ENCODE measurements around the gene LRRFIP2. TPM values are rescaled to one million over a fixed set of nuclear protein-coding genes. Genes with fewer than 3 reads are reported as not detected.

The LRRFIP2 gene
- total and polyA plus RNA-seq, 2 of the 8 experiments (the other 6 are each of a cell fraction or from before 2014, with no cell fraction given): 8.8 to 25.6 TPM

DNA sequence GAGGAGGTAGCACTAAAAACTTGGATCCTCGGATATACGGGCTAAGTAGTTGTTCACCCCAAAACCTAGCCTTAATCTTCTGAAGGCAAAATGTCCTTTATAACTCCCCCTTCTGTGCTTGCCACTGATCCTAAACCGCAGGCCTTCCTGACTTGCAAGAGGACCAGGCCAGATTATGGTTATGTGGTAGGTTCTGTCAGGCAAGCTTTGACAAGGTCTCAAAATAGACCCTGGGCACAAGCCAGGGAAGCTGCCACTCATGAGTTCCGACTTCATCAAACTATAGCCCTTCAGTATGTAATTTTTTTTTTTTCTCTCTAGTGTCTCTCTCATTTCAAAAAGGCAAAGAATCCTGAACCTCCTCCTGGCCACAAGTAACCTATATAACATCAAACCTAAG lies 3.2 kb downstream of the LRRFIP2 start:
- no peak overlapping the region for H2AFZ ChIP-seq (ENCODE audit: low read length)
- H3K4me1 ChIP-seq (replicated peaks in 1 of 4; ENCODE audit: control insufficient read depth in 3 of 4, insufficient read depth in 4 of 4, low read length in 3 of 4): peaks cover 0 to 4% (median 0%) of the 10 kb centered on the region in 4 experiments; a peak in 1 of 7 replicates
- H4K8ac ChIP-seq (ENCODE audit: extremely low read depth, insufficient read depth, low read length): no peak overlapping the region
- no peak for DNase-seq (ENCODE audit: low read depth in 1 of 2, low spot score in 2 of 2)
- peaks cover 0 to 2% of the 10 kb centered on the region in 2 experiments for H4K20me1 ChIP-seq (replicated peaks in 1 of 2; ENCODE audit: control insufficient read depth in 1 of 2, insufficient read depth in 2 of 2, low read length in 2 of 2)
- no peak overlapping the region for H2AK5ac ChIP-seq (ENCODE audit: low read depth, low read length)
- no peak overlapping the region for H2BK15ac ChIP-seq (ENCODE audit: low read length)
- no peak overlapping the region for H3K56ac ChIP-seq (replicated peaks; ENCODE audit: insufficient read length, low read depth, low read length)
- H3K79me2 ChIP-seq (ENCODE audit: control insufficient read depth in 1 of 2, insufficient read depth in 2 of 2, low read length in 2 of 2): peaks cover 0 to 33% of the 10 kb centered on the region in 2 experiments; a peak in 3 of 4 replicates
- no peak overlapping the region for H3K4me3 ChIP-seq (ENCODE audit: extremely low read depth in 1 of 4, insufficient read depth in 2 of 4, low read depth in 3 of 4, low read length in 4 of 4)
- no peaks in the 10 kb centered on the region for H3K9me3 ChIP-seq (ENCODE audit: insufficient read depth in 2 of 2, low read depth in 1 of 2, low read length in 1 of 2)
- CTCF ChIA-PET (ENCODE audit: partially characterized antibody): no interaction called here
- no peak for FAIRE-seq
- peaks cover 0 to 5% (median 2%) of the 10 kb centered on the region in 4 experiments; a peak in 1 of 8 replicates for H3K36me3 ChIP-seq (ENCODE audit: control insufficient read depth in 2 of 4, insufficient read depth in 4 of 4, low read length in 3 of 4)
- H2BK5ac ChIP-seq (ENCODE audit: low read depth, low read length): no peak overlapping the region
- TF ChIP-seq BACH1 (IDR thresholded peaks at IDR 0.05; ENCODE audit: low read length) (no peak), ASH2L (IDR thresholded peaks at IDR 0.05; ENCODE audit: low read length) (no peak), CBX8 (IDR thresholded peaks at IDR 0.05; ENCODE audit: borderline replicate concordance, low read depth, low read length) (no peak), SIN3A (conservative IDR thresholded peaks at IDR 0.05 in 1 of 2, IDR thresholded peaks at IDR 0.05 in 1 of 2; ENCODE audit: low read depth in 1 of 2, low read length in 2 of 2) (no peak), TCF12 (IDR thresholded peaks at IDR 0.05; ENCODE audit: low read depth, low read length) (no peak), EP300 (IDR thresholded peaks at IDR 0.05; ENCODE audit: borderline replicate concordance in 1 of 2, low read depth in 2 of 2, low read length in 2 of 2) (no peak)
- TF ChIP-seq, protein P1, sequence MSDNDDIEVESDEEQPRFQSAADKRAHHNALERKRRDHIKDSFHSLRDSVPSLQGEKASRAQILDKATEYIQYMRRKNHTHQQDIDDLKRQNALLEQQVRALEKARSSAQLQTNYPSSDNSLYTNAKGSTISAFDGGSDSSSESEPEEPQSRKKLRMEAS (IDR thresholded peaks at IDR 0.05): no peak
- TF ChIP-seq, protein P2, sequence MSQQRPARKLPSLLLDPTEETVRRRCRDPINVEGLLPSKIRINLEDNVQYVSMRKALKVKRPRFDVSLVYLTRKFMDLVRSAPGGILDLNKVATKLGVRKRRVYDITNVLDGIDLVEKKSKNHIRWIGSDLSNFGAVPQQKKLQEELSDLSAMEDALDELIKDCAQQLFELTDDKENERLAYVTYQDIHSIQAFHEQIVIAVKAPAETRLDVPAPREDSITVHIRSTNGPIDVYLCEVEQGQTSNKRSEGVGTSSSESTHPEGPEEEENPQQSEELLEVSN (IDR thresholded peaks at IDR 0.05): no peak
- no peak overlapping the region for H3K14ac ChIP-seq (ENCODE audit: insufficient read length)
- no peak overlapping the region for H4K91ac ChIP-seq (replicated peaks; ENCODE audit: insufficient read length, low read length)
- no peak overlapping the region for H2BK20ac ChIP-seq (ENCODE audit: low read length)
- WGBS, 2 experiments (ENCODE audit: extremely low coverage in 1 of 2, insufficient coverage in 1 of 2, insufficient read length in 1 of 2, insufficient replicate concordance in 2 of 2, low coverage in 1 of 2, low lambda C conversion rate in 2 of 2, missing lambda C conversion rate in 1 of 2): 86% methylated on average over 4 of the region's 4 CpGs; no CpG with 5 or more reads in 1 of the 2 experiments
- H3K4ac ChIP-seq (replicated peaks; ENCODE audit: insufficient read length, low read depth, low read length): no peak overlapping the region
- H3K9ac ChIP-seq (replicated peaks in 1 of 4; ENCODE audit: extremely low read depth in 1 of 4, low read depth in 3 of 4, low read length in 3 of 4): no peak overlapping the region
- H3K23me2 ChIP-seq (ENCODE audit: low read depth, low read length): no peaks in the 10 kb centered on the region
- no peak overlapping the region for H3K4me2 ChIP-seq (ENCODE audit: insufficient read depth in 1 of 2, low read depth in 2 of 2, low read length in 2 of 2)
- no peaks in the 10 kb centered on the region for H3K27me3 ChIP-seq (replicated peaks in 1 of 4; ENCODE audit: control insufficient read depth in 3 of 4, extremely low read depth in 1 of 4, insufficient read depth in 3 of 4, low read length in 3 of 4)
- no peaks in the 10 kb centered on the region; the same call in 1 of the 2 replicates for H3K79me1 ChIP-seq (ENCODE audit: low read depth, low read length)
- no peak overlapping the region for H3K27ac ChIP-seq (ENCODE audit: low read depth, low read length)
- POLR2A ChIA-PET (ENCODE audit: partially characterized antibody): no interaction called here
- H2BK120ac ChIP-seq (replicated peaks; ENCODE audit: low read depth, low read length): no peak overlapping the region
- no peak overlapping the region for H3K18ac ChIP-seq (ENCODE audit: extremely low read depth, low read length)
- H3K23ac ChIP-seq (ENCODE audit: insufficient read length): no peak overlapping the region
- H4K5ac ChIP-seq (ENCODE audit: insufficient read length, low read depth, low read length): no peak overlapping the region
- H2BK12ac ChIP-seq (ENCODE audit: low read depth, low read length): no peak overlapping the region
